Stimulated activated CD4-positive, alpha-beta T cell treated with anti-CD3 and anti-CD28 coated beads, TNF-alpha, amount 100 ng/mL, for 1 hour (primary cell): ENCODE results near the gene STOX2.
"Not testable (repeated sequence)": the region's sequence is repeated elsewhere in the genome, so short reads cannot be mapped to it uniquely, and the experiment has no call there.

Experiments
- DNase-seq, 3 donors: peaks; one replicate each; pipeline ENCODE4 v3.0.0-alpha.2; 2020; ENCODE audit warnings: low read depth in 3 of 3, low spot score in 1 of 3

The STOX2 gene

GRCh38 chr4:184019667-184020623 lies 114.8 kb downstream of the STOX2 start:
- DNase-seq, result no peak

GRCh38 chr4:184021389-184021788 lies 116.3 kb downstream of the STOX2 start:
- no peak for DNase-seq

- DNase-seq, result no peak
Measured at GRCh38 chr4:184022679-184023383, 117.7 kb downstream of the STOX2 start.

- DNase-seq, result no peak
Measured at GRCh38 chr4:184024637-184025036, 119.5 kb downstream of the STOX2 start.

GRCh38 chr4:184028561-184029374 lies 123.7 kb downstream of the STOX2 start:
- DNase-seq, result no peak

- DNase-seq, result no peak
Measured at GRCh38 chr4:184030036-184030435, 124.9 kb downstream of the STOX2 start.

GRCh38 chr4:184030764-184031163 lies 125.7 kb downstream of the STOX2 start:
- DNase-seq, result no peak

- no peak for DNase-seq
Measured at GRCh38 chr4:184032091-184032490, 127.0 kb downstream of the STOX2 start.

- no peak for DNase-seq
Measured at GRCh38 chr4:184039963-184040383, 134.9 kb downstream of the STOX2 start.

GRCh38 chr4:184041156-184041555 lies 136.0 kb downstream of the STOX2 start:
- no peak for DNase-seq

GRCh38 chr4:184046148-184046547 lies 141.0 kb downstream of the STOX2 start:
- DNase-seq, result no peak

- not testable (repeated sequence) for DNase-seq
Measured at GRCh38 chr4:184051262-184051661, 146.2 kb downstream of the STOX2 start.

- no peak for DNase-seq
Measured at GRCh38 chr4:184052616-184053015, 147.5 kb downstream of the STOX2 start.

GRCh38 chr4:184053434-184053833 lies 148.3 kb downstream of the STOX2 start:
- no peak for DNase-seq

- DNase-seq, result no peak
Measured at GRCh38 chr4:184056877-184057276, 151.8 kb downstream of the STOX2 start.

GRCh38 chr4:184058026-184058425 lies 152.9 kb downstream of the STOX2 start:
- no peak for DNase-seq

- DNase-seq, result no peak
Measured at GRCh38 chr4:184059099-184059498, 154.0 kb downstream of the STOX2 start.

GRCh38 chr4:184061582-184061981 lies 156.5 kb downstream of the STOX2 start:
- DNase-seq, result no peak

GRCh38 chr4:184062769-184063168 lies 157.7 kb downstream of the STOX2 start:
- DNase-seq, result no peak

GRCh38 chr4:184064877-184065276 lies 159.8 kb downstream of the STOX2 start:
- no peak for DNase-seq

GRCh38 chr4:184066584-184067300 lies 161.6 kb downstream of the STOX2 start:
- no peak for DNase-seq
